Measurements from ENCODE around the gene AIG1. TPM values are rescaled to one million over a fixed set of nuclear protein-coding genes. Genes with fewer than 3 reads are reported as not detected.

The AIG1 gene
- total and polyA plus RNA-seq, 7 experiments from 2014 or later = 6.8 to 21.8 (median 10.5) TPM

GRCh38 chr6:143112084-143112768, 51.5 kb downstream of the AIG1 start:
- ChIA-PET CTCF (interaction anchor here (0.6 kb wide), 1 partner anchor 318 kb away, joined by 3 read pairs; no protein-coding TSS in a partner anchor), POLR2A (no interaction called here)
- Mint-ChIP-seq H3K9me3 (peaks cover 0 to 4% (median 0%) of the 10 kb centered on the region in 11 donors), H3K4me3 (no peak overlapping the region), H3K27ac (no peak overlapping the region), H3K27me3 (no peaks in the 10 kb centered on the region), H3K4me1 (peaks cover 0 to 15% (median 0%) of the 10 kb centered on the region in 7 donors), H3K36me3 (peaks cover 3 to 35% (median 13%) of the 10 kb centered on the region in 5 donors)
- no peaks in the 10 kb centered on the region for H3K4me1 ChIP-seq (ENCODE audit: control insufficient read depth in 2 of 2, insufficient read depth in 2 of 2, low read length in 2 of 2)
- no peak overlapping the region for H3K27ac ChIP-seq (ENCODE audit: low read depth, low read length)
- no peaks in the 10 kb centered on the region for H3K9me3 ChIP-seq (ENCODE audit: control insufficient read depth in 2 of 3, low read length in 3 of 3)
- no peaks in the 10 kb centered on the region for H3K36me3 ChIP-seq (ENCODE audit: control insufficient read depth in 2 of 3, insufficient read depth in 3 of 3, low read length in 3 of 3)
- DNase-seq = no peak
- no peak for ATAC-seq
- intact Hi-C loops (cut with micrococcal nuclease) = no loop called here
- no peak overlapping the region for H3K4me3 ChIP-seq (ENCODE audit: low read length)
- no peaks in the 10 kb centered on the region for H3K27me3 ChIP-seq (ENCODE audit: control insufficient read depth in 2 of 2, insufficient read depth in 2 of 2, low read length in 2 of 2)

DNA sequence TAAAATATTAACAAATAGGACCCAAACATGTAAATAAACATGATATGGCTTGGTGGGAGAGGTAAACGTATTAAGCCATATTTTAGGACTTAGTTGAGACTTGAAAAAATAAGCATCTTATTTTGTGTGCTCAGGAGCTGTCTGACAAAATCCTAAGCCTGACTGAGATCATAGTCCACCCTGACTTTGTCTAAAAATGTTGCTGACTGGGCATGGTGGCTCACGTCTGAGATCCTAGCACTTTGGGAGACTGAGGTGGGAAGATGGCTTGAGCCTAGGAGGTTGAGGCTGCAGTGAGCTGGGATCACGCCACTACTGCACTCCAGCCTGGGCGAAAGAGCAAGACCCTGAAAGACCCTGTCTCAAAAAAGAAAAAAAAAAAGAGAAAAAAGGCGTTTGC, 52.1 kb downstream of the AIG1 start:
- DNase-seq = no peak
- Mint-ChIP-seq H3K36me3 (peaks cover 3 to 38% (median 15%) of the 10 kb centered on the region in 5 donors), H3K9me3 (peaks cover 0 to 5% (median 0%) of the 10 kb centered on the region in 11 donors), H3K27me3 (no peaks in the 10 kb centered on the region), H3K4me3 (no peak overlapping the region), H3K27ac (no peak overlapping the region), H3K4me1 (peaks cover 0 to 15% (median 0%) of the 10 kb centered on the region in 7 donors)
- no peaks in the 10 kb centered on the region for H3K9me3 ChIP-seq (ENCODE audit: control insufficient read depth in 2 of 3, low read length in 3 of 3)
- H3K36me3 ChIP-seq (ENCODE audit: control insufficient read depth in 2 of 3, insufficient read depth in 3 of 3, low read length in 3 of 3) = no peaks in the 10 kb centered on the region
- no peak overlapping the region for H3K27ac ChIP-seq (ENCODE audit: low read depth, low read length)
- H3K27me3 ChIP-seq (ENCODE audit: control insufficient read depth in 2 of 2, insufficient read depth in 2 of 2, low read length in 2 of 2) = no peaks in the 10 kb centered on the region
- no peak overlapping the region for H3K4me3 ChIP-seq (ENCODE audit: low read length)
- CTCF ChIA-PET = no interaction called here
- no peak for ATAC-seq
- intact Hi-C loops (cut with micrococcal nuclease) = no loop called here
- no peaks in the 10 kb centered on the region for H3K4me1 ChIP-seq (ENCODE audit: control insufficient read depth in 2 of 2, insufficient read depth in 2 of 2, low read length in 2 of 2)
- POLR2A ChIA-PET = no interaction called here

DNA sequence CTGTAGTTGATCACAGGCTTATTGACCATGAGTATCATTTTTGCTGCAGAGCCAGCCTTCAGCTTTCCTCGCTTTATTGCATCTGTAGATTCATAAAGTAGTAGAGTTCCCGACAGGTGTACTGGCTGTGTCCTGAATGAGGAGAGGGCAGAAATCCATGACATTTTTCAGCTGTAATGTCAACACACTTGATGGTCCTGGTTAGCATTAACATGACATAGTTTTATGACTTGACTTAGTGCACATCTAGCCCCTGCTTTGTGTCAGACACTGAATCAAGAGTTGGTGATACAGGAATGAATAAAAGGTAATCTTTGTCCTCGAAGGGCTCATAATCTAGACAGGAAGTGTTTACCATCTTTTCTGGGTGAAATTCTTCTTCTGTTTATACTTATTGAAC, 55.0 kb downstream of the AIG1 start:
- H3K27ac Mint-ChIP-seq = no peak overlapping the region
- Histone ChIP-seq H3K27ac (ENCODE audit: low read depth, low read length) (no peak overlapping the region), H3K4me1 (ENCODE audit: control insufficient read depth in 2 of 2, insufficient read depth in 2 of 2, low read length in 2 of 2) (no peaks in the 10 kb centered on the region), H3K36me3 (ENCODE audit: control insufficient read depth in 2 of 3, insufficient read depth in 3 of 3, low read length in 3 of 3) (no peaks in the 10 kb centered on the region), H3K27me3 (ENCODE audit: control insufficient read depth in 2 of 2, insufficient read depth in 2 of 2, low read length in 2 of 2) (no peaks in the 10 kb centered on the region), H3K9me3 (ENCODE audit: control insufficient read depth in 2 of 3, low read length in 3 of 3) (no peaks in the 10 kb centered on the region), H3K4me3 (ENCODE audit: low read length) (no peak overlapping the region)
- H3K27me3 Mint-ChIP-seq = no peaks in the 10 kb centered on the region
- peaks cover 3 to 36% (median 15%) of the 10 kb centered on the region in 5 donors for H3K36me3 Mint-ChIP-seq
- peaks cover 0 to 9% (median 5%) of the 10 kb centered on the region in 11 donors for H3K9me3 Mint-ChIP-seq
- intact Hi-C loops (cut with micrococcal nuclease) = no loop called here
- peaks cover 0 to 15% (median 0%) of the 10 kb centered on the region in 7 donors for H3K4me1 Mint-ChIP-seq
- CTCF ChIA-PET = no interaction called here
- DNase-seq = no peak
- ATAC-seq = no peak
- POLR2A ChIA-PET = no interaction called here
- no peak overlapping the region for H3K4me3 Mint-ChIP-seq

DNA sequence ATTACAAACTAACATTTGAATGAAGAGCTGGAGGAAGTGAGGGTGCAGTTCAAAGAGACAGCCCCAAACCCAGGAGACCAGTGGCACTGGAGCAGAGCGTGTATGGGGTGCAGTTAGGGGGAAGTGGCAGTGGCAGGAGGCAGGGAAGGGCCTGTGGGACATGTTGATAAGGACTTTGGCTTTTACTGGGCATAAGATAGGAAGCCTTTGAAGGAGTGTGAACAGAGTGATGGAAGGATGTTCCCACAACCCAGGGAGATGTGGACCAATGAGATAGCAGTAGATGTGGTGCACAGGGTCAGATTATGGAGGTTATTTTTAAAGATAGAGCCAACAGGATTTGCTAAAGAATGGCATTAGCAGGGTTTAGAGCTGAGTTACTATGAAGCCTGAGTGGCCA, 56.4 kb downstream of the AIG1 start:
- Histone ChIP-seq H3K27me3 (ENCODE audit: control insufficient read depth in 2 of 2, insufficient read depth in 2 of 2, low read length in 2 of 2) (no peaks in the 10 kb centered on the region), H3K9me3 (ENCODE audit: control insufficient read depth in 2 of 3, low read length in 3 of 3) (no peaks in the 10 kb centered on the region), H3K4me1 (ENCODE audit: control insufficient read depth in 2 of 2, insufficient read depth in 2 of 2, low read length in 2 of 2) (no peaks in the 10 kb centered on the region), H3K27ac (ENCODE audit: low read depth, low read length) (no peak overlapping the region), H3K36me3 (ENCODE audit: control insufficient read depth in 2 of 3, insufficient read depth in 3 of 3, low read length in 3 of 3) (no peaks in the 10 kb centered on the region), H3K4me3 (ENCODE audit: low read length) (no peak overlapping the region)
- Mint-ChIP-seq H3K27me3 (no peaks in the 10 kb centered on the region), H3K27ac (peak overlapping the region in 1 of 9 donors; percentile 13), H3K4me1 (peaks cover 0 to 10% (median 0%) of the 10 kb centered on the region in 7 donors), H3K9me3 (peaks cover 0 to 17% (median 7%) of the 10 kb centered on the region in 11 donors), H3K4me3 (no peak overlapping the region), H3K36me3 (peaks cover 5 to 33% (median 13%) of the 10 kb centered on the region in 5 donors)
- DNase-seq (no peak), ATAC-seq (no peak)
- ChIA-PET POLR2A (no interaction called here), CTCF (no interaction called here)
- intact Hi-C loops (cut with micrococcal nuclease) = no loop called here

DNA sequence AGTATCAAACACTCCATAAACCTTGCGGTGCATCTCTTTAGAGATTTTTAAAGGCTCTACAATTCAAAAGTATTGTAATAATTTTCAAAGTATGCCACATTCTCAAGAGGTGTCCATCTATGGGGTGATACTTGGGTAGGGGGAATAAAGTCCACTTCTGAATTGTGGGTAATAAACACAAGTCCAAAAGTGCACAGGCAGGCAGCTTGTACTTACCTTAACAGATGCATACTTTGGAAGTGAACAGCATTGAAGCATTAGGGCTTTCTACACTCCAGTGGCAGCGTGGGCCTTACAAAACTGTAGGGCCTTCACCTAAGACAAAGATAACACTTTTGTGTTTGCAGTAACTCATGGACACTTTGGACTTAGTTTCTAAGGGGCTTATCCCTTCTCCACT, 58.6 kb downstream of the AIG1 start:
- Mint-ChIP-seq H3K4me1 (peaks cover 0 to 7% (median 0%) of the 10 kb centered on the region in 7 donors), H3K27ac (no peak overlapping the region), H3K4me3 (no peak overlapping the region), H3K9me3 (peaks cover 0 to 17% (median 7%) of the 10 kb centered on the region in 11 donors), H3K36me3 (peaks cover 5 to 34% (median 13%) of the 10 kb centered on the region in 5 donors), H3K27me3 (no peaks in the 10 kb centered on the region)
- H3K9me3 ChIP-seq (ENCODE audit: control insufficient read depth in 2 of 3, low read length in 3 of 3) = no peaks in the 10 kb centered on the region
- POLR2A ChIA-PET = no interaction called here
- CTCF ChIA-PET = no interaction called here
- ATAC-seq = no peak
- H3K27me3 ChIP-seq (ENCODE audit: control insufficient read depth in 2 of 2, insufficient read depth in 2 of 2, low read length in 2 of 2) = no peaks in the 10 kb centered on the region
- no peak for DNase-seq
- H3K4me3 ChIP-seq (ENCODE audit: low read length) = no peak overlapping the region
- H3K4me1 ChIP-seq (ENCODE audit: control insufficient read depth in 2 of 2, insufficient read depth in 2 of 2, low read length in 2 of 2) = no peaks in the 10 kb centered on the region
- no peak overlapping the region for H3K27ac ChIP-seq (ENCODE audit: low read depth, low read length)
- H3K36me3 ChIP-seq (ENCODE audit: control insufficient read depth in 2 of 3, insufficient read depth in 3 of 3, low read length in 3 of 3) = no peaks in the 10 kb centered on the region
- intact Hi-C loops (cut with micrococcal nuclease) = no loop called here

DNA sequence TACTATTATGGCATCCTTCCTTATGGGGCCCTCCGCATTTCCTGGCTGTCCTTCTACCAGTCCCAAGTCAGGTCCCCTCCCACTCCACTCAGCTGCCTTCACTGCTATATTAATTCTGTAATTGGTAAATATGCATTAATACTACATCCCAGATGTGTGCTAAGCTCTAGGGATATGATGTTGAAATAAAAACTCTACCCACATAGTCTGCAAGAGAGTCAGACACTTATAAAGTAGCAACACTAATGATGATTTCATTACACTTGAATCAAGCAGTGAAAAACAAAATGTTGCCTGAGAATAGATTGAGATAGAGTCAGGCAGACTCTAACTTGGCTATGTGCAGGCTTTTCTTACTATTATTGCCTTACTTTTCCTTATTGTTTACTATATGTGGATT, 62.4 kb downstream of the AIG1 start:
- no peak for ATAC-seq
- no peak overlapping the region for H3K4me3 Mint-ChIP-seq
- H3K4me1 Mint-ChIP-seq = peaks cover 0 to 7% (median 0%) of the 10 kb centered on the region in 7 donors
- H3K4me1 ChIP-seq (ENCODE audit: control insufficient read depth in 2 of 2, insufficient read depth in 2 of 2, low read length in 2 of 2) = no peaks in the 10 kb centered on the region
- H3K36me3 Mint-ChIP-seq = peaks cover 2 to 23% (median 7%) of the 10 kb centered on the region in 5 donors
- H3K27ac Mint-ChIP-seq = peak overlapping the region in 1 of 9 donors; percentile 25
- no peaks in the 10 kb centered on the region for H3K27me3 Mint-ChIP-seq
- H3K9me3 Mint-ChIP-seq = peaks cover 0 to 19% (median 6%) of the 10 kb centered on the region in 11 donors
- ChIA-PET CTCF (no interaction called here), POLR2A (no interaction called here)
- H3K36me3 ChIP-seq (ENCODE audit: control insufficient read depth in 2 of 3, insufficient read depth in 3 of 3, low read length in 3 of 3) = no peaks in the 10 kb centered on the region
- H3K4me3 ChIP-seq (ENCODE audit: low read length) = no peak overlapping the region
- no peak for DNase-seq
- intact Hi-C loops (cut with micrococcal nuclease) = no loop called here
- no peaks in the 10 kb centered on the region for H3K27me3 ChIP-seq (ENCODE audit: control insufficient read depth in 2 of 2, insufficient read depth in 2 of 2, low read length in 2 of 2)
- H3K9me3 ChIP-seq (ENCODE audit: control insufficient read depth in 2 of 3, low read length in 3 of 3) = no peaks in the 10 kb centered on the region
- H3K27ac ChIP-seq (ENCODE audit: low read depth, low read length) = no peak overlapping the region

GRCh38 chr6:143123941-143124340, 63.3 kb downstream of the AIG1 start:
- H3K36me3 ChIP-seq (ENCODE audit: control insufficient read depth in 2 of 3, insufficient read depth in 3 of 3, low read length in 3 of 3) = no peaks in the 10 kb centered on the region
- Mint-ChIP-seq H3K4me1 (peaks cover 0 to 7% (median 0%) of the 10 kb centered on the region in 7 donors), H3K9me3 (peaks cover 0 to 20% (median 6%) of the 10 kb centered on the region in 11 donors), H3K27me3 (no peaks in the 10 kb centered on the region), H3K36me3 (peaks cover 2 to 28% (median 11%) of the 10 kb centered on the region in 5 donors), H3K4me3 (no peak overlapping the region), H3K27ac (no peak overlapping the region)
- ATAC-seq = no peak
- no peaks in the 10 kb centered on the region for H3K27me3 ChIP-seq (ENCODE audit: control insufficient read depth in 2 of 2, insufficient read depth in 2 of 2, low read length in 2 of 2)
- no peak overlapping the region for H3K27ac ChIP-seq (ENCODE audit: low read depth, low read length)
- POLR2A ChIA-PET = no interaction called here
- intact Hi-C loops (cut with micrococcal nuclease) = no loop called here
- H3K9me3 ChIP-seq (ENCODE audit: control insufficient read depth in 2 of 3, low read length in 3 of 3) = no peaks in the 10 kb centered on the region
- H3K4me3 ChIP-seq (ENCODE audit: low read length) = no peak overlapping the region
- no peak for DNase-seq
- CTCF ChIA-PET = no interaction called here
- no peaks in the 10 kb centered on the region for H3K4me1 ChIP-seq (ENCODE audit: control insufficient read depth in 2 of 2, insufficient read depth in 2 of 2, low read length in 2 of 2)

All from naive thymus-derived CD4-positive, alpha-beta T cell (primary cell).